Hematopoietic multipotent progenitor cell (in vitro differentiated cells): ENCODE results near the gene DIPK1A. TPM values are rescaled to one million over a fixed set of nuclear protein-coding genes. Genes with fewer than 3 reads are reported as not detected.

Source experiments
- DNase-seq, 3 donors: peaks; one replicate each; pipeline ENCODE4 v3.0.0-alpha.2; 2011 to 2015; ENCODE audit warnings: low read depth in 2 of 3, low spot score in 2 of 3
- total RNA-seq: library from RNA; depleted of rRNA; stranded (reverse); fragments of >200 nt; gene quantifications from one replicate; pipeline ENCODE4 v1.2.3, GENCODE V29; 2012

Gene DIPK1A
- total RNA-seq, 1 donor = 0.27 TPM

- no peak for DNase-seq
Measured at GRCh38 chr1:92956254-92957029, 4.8 kb downstream of the DIPK1A start.

DNA sequence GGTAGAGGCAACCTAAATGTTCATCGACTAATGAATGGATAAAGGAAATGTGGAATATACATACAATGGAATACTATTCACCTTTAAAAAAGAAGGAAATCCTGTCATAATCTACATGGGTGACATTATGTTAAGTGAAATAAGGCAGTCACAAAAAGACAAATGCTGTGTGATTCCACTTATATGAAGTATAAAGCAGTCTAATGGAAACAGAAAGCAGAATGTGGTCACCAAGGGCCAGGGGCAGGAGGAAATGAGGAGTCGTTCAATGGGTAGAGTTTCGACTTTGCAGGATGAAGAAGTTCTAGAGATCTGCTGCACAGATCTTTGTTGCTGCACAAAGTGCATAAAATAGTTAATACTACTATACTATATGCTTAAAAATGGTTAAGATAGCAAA lies 7.8 kb downstream of the DIPK1A start:
- DNase-seq = peak in 1 of 3 donors; percentile 60

DNA sequence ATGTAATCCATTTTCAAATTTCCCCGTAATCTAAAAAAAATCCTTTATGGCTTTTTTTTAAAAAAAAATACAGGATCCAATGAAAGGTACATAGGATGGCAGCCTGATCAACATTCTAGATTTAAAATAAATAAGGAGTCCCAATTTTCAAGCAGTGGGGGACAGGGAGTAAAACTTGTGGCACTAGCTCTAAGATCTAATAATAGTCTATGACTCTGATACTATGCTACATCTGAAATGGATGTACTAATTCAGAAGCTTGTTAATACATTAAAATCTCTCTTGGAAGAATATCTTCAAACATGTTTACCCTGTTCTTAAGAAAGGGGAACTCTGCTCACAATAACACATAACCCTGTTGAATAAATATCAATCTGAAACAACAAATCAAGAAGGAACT lies 8.5 kb downstream of the DIPK1A start:
- no peak for DNase-seq

GRCh38 chr1:92951141-92951582 lies 10.1 kb downstream of the DIPK1A start:
- DNase-seq = no peak

- DNase-seq = no peak
Measured at GRCh38 chr1:92949937-92950817, 11.1 kb downstream of the DIPK1A start.

DNA sequence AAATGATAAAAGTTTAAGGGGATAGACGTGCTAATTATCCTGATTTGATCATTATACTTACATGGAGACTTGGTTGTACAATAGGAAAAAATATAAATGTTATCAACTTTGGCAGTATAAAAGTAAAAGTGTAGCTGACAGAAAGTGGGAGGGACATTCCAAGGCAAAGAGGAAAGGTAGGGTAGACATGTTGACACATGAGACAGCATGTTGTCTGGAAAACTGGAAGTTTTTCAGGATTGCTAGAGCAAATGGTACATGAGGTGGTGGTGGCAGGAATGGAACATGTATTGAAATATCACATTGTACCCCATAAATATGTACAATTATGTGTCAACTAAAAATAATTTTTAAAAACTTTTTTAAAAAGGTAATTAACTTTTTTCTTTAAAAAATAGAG lies 13.2 kb downstream of the DIPK1A start:
- no peak for DNase-seq

GRCh38 chr1:92945748-92946270 lies 15.5 kb downstream of the DIPK1A start:
- no peak for DNase-seq

- no peak for DNase-seq
Measured at GRCh38 chr1:92944901-92945747, 16.1 kb downstream of the DIPK1A start.

DNA sequence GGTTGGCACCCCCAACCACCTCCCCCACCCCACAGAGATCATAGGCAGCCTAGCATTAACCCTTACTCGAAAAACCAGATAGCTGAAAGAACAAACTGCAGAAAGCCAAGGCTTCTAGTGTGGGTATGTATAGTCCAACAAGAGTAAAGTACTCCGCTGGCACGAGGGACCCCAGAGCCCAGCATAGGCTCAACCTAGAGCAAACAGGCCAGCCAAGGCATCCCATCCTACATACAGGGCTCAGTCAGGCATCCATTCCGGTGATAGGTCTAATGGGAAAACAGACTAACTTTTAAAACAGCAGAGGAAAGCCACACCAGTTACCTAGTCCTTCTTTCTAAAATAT lies 17.8 kb downstream of the DIPK1A start:
- DNase-seq = no peak

DNA sequence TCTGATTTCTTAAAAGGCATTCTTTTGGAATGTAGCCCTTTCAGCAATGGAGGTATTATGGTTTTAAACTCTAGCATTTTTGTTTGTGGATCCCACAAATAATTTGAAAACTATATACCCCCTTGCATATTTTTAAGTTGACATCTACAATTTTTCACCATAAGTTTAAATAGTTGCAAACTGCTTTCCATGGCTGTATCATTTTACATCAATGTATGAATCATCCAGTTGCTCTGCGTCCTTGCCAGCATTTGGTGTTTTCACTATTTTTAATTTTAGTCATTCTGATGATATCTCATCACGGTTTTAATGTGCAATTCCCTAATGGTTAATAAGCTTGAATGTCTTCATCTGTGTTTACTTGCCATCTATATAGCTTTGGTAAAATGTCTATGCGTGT lies 20.7 kb downstream of the DIPK1A start:
- no peak for DNase-seq

DNA sequence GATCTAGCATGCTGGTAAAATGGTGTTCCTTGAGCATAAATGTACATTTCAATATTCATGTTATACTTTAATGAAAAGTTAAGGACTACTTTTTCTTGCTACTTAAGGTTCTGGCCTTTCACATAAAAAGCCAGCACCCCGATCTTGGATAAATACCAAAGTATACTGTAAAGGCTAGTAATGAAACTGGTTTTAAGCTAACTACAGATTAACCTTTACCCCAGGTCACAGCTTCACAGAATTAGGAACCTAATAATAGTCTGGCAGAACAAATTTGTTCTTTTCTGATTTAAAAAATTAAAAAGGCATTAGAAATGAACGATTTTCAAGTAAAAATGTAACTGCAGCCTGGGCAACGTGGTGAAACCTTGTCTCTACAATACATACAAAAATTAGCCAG lies 23.5 kb downstream of the DIPK1A start:
- no peak for DNase-seq

DNA sequence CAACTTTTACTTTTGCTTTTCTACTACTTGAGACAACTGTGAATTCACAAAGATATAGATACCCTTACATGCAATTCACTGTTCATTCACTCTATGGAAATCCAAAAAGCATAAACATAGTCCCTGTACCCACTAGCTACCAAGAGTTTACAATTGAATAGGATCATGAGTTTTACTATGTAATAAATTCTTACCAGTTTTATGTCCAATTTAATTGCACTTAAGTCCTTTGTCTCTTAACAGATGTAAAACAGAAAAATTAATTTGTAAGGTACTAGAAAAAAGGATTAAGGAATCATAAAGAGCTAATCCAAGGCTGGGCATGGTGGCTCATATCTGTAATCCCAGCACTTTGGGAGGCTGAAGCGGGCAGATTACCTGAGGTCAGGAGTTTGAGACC lies 24.4 kb downstream of the DIPK1A start:
- no peak for DNase-seq

GRCh38 chr1:92934395-92935378 lies 26.6 kb downstream of the DIPK1A start:
- DNase-seq = no peak

DNA sequence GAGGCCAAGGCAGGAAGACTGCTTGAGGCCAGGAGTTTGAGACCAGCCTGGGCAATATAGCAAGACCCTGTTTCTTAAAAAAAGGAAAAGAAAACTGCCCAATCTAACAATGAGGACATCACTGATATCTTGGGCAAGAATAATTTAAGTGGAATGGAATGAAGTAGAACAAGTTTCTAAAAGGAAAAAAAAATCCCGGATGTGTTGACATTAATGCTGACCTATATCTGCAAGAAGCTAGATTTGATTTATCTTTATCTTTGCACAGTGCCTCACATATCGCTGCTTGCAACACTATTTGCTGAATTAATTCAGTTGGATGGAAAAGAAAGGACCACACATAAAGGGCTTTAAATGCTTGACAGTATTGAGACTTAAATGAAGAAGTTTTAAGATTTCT lies 27.8 kb downstream of the DIPK1A start:
- DNase-seq = no peak

- no peak for DNase-seq
Measured at GRCh38 chr1:92931691-92932090, 29.6 kb downstream of the DIPK1A start.

DNA sequence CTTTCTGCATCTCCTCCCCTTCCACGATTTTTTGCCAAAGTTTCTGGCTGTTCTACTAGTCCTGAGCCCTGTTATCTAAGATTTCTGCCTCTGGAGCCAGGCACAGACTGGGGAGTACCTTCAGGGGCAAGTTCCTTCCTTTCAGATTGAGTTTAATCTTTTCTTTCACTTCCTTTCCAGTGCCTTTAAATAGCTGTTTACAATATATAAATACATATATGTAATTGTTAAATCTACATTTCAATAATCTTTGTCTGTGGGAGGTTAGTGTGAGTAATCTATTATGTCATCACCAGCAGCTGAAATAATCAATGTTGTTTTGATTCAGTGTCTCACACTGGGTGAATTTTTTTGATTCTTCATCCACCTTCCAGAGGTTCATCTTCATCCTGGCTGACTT lies 31.8 kb downstream of the DIPK1A start:
- DNase-seq = no peak

GRCh38 chr1:92927870-92928269 lies 33.4 kb downstream of the DIPK1A start:
- DNase-seq = no peak

DNA sequence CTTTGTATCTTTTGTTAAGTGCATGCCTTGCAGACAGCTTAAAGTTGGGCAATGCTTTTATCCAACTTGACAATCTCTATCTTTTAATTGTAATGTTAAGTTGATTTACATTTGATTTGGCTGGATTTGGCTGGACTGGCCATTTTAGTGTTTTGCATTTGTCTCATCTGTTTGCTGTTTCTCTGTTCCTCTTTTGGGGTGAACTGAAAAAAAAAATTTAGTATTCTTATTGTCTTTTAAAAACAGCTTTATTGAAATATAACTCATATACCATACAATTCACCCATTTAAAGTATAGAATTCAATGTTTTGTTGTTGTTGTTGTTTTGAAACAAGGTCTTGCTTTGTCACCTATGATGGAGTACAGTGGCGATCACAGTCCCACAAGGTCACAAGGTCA lies 34.4 kb downstream of the DIPK1A start:
- DNase-seq = no peak

GRCh38 chr1:92924501-92924900 lies 36.8 kb downstream of the DIPK1A start:
- no peak for DNase-seq

DNA sequence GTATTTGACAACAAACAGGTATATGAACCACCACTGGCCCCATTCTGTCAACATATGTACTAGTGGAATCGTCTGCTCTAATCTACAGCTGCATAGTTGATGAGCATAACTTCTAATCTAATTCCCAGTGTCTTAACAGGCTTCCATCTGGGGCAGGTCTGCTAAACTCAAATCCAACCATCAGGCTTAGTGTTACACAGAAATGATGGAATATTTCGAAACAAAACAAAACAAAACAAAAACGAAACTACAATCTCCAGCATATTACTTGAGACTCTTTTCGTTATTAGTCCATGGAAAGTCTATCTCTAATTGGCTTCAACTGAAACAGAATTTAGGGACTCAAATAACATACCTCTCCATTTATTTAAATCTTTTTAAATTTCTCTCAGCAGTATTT lies 37.6 kb downstream of the DIPK1A start:
- DNase-seq = no peak
